Measurements from ENCODE around the gene ATOSB.
A peak's percentile ranks its signal among the peaks of the same experiment; 100 is the strongest.

ATOSB gene

DNA sequence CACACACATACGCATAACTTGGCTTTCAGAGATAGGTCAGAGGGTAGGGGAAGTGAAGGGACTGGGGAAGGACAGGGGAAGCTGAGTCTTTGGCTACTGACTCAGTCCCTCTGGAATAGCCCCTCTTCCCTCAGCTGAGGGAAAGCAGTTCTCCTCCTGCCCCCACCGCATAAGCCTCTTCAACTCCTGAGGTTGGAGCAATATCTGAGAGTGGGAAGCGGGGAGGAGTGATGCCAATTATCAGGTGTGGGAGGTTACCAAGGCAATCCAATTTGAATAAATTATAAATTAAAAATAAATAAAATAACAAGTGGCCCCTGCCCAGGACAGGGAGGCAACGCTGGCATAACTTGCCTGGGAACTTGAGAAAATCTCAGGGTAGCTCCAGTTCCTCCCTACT lies 11.1 kb downstream of the ATOSB start:
- H3K36me3 ChIP-seq (ENCODE audit: control insufficient read depth in 2 of 2, insufficient read depth in 2 of 2, low read length in 2 of 2), result peaks cover 24 to 51% of the 10 kb centered on the region in 2 donors
- no peak overlapping the region for H3K27ac ChIP-seq (ENCODE audit: low read length)
- no peaks in the 10 kb centered on the region for H3K9me3 ChIP-seq (ENCODE audit: control insufficient read depth in 2 of 2, low read length in 2 of 2)
- peaks cover 30% of the 10 kb centered on the region for H3K4me1 ChIP-seq (ENCODE audit: control insufficient read depth, insufficient read depth, low read length)
- no peak overlapping the region for H3K4me3 ChIP-seq (ENCODE audit: low read length in 2 of 2)
- H3K27me3 ChIP-seq (ENCODE audit: control insufficient read depth in 1 of 2, insufficient read depth in 2 of 2, low read length in 2 of 2), result no peaks in the 10 kb centered on the region
- H3K9ac ChIP-seq (ENCODE audit: low read length in 2 of 2), result no peak overlapping the region

DNA sequence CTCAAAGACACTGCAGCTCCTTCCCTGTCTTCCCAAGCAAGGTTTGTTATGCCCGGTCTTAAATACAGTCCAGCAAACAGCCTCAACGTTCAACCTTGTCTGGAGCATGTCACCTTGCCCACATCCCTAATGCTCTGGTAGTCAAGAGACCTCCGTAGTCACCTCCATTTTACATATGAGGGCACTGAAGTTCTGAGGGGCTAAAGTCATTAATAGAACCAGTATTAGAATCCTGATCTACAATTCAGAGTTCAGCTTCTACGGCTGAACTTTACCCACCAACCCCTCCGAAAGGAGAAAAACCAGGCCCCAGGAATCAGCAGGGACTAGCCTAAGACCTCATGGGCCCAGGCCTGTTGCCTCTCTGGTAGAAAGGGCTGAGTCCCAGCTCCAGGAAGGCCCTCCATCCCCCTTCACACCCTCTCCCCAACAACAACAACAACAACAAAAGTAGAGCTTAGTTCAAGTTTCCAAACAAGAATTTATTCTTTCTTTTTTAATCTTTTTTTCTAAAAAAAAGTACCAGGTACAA lies 11.9 kb downstream of the ATOSB start:
- no peaks in the 10 kb centered on the region for H3K9me3 ChIP-seq (ENCODE audit: control insufficient read depth in 2 of 2, low read length in 2 of 2)
- peaks cover 27 to 57% of the 10 kb centered on the region in 2 donors for H3K36me3 ChIP-seq (ENCODE audit: control insufficient read depth in 2 of 2, insufficient read depth in 2 of 2, low read length in 2 of 2)
- H3K4me1 ChIP-seq (ENCODE audit: control insufficient read depth, insufficient read depth, low read length), result peaks cover 25% of the 10 kb centered on the region
- H3K27me3 ChIP-seq (ENCODE audit: control insufficient read depth in 1 of 2, insufficient read depth in 2 of 2, low read length in 2 of 2), result no peaks in the 10 kb centered on the region
- H3K27ac ChIP-seq (ENCODE audit: low read length), result peak overlapping the region; percentile 94
- peak overlapping the region; percentile 83 to 96 for H3K4me3 ChIP-seq (ENCODE audit: low read length in 2 of 2)
- H3K9ac ChIP-seq (ENCODE audit: low read length in 2 of 2), result peak overlapping the region; percentile 92 to 98

DNA sequence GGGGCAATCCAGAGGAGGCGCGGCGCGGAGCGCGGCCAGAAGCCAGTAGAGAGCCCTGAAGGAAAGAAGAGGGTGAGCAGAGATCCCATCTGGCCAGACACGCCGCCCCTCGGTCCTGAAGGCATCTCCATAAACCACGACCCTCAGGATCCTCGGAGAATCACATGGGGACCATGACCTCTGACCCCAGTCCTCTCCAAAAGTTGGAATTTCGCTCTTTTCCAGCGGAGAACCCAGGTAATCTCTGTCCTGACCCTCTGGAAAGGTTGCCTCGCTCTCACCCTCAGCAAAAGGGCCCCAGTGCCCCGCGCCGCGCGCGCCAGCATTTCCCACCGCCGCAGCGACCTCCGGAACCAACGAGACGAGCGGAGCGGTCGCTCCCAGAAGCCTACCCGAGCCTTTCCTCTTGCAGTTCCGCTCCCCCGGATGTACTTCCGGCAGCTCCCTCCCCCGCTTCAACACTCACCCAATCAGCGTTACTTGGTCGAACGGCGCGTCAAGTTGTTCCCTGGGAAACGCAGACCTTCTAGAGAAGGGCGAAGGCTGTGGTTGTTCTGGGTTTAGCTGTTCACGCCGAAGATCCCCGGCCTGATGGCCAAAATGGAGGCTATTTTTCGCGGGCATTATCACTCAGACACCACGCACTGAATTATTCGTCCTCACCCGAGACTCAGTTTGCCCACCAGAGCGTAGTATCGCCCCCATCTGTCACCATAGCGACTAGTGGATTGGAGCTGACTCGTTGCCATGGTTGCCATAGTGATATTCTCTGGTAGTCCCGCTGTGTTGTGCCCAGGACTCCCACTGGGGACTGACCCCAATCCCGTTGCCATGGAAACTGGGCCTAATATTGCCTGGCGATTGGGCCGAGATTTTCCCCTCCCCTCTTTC lies 12.6 kb downstream of the ATOSB start, which contains the start of gene STOML2:
Gene STOML2, minus strand, starts transcription at position 363 of the 891 bp plus-strand sequence. Its CDS starts 37 bp downstream, at position 326.
- H3K4me3 ChIP-seq (ENCODE audit: low read length in 2 of 2), result peak within 1 kb of the TSS; percentile 83 to 96
- H3K9me3 ChIP-seq (ENCODE audit: control insufficient read depth in 2 of 2, low read length in 2 of 2), result no peaks in the 10 kb centered on the region
- H3K36me3 ChIP-seq (ENCODE audit: control insufficient read depth in 2 of 2, insufficient read depth in 2 of 2, low read length in 2 of 2), result peaks cover 27 to 51% of the 10 kb centered on the region in 2 donors
- peak within 1 kb of the TSS; percentile 94 for H3K27ac ChIP-seq (ENCODE audit: low read length)
- peak within 1 kb of the TSS; percentile 92 to 98 for H3K9ac ChIP-seq (ENCODE audit: low read length in 2 of 2)
- H3K4me1 ChIP-seq (ENCODE audit: control insufficient read depth, insufficient read depth, low read length), result peaks cover 25% of the 10 kb centered on the region
- H3K27me3 ChIP-seq (ENCODE audit: control insufficient read depth in 1 of 2, insufficient read depth in 2 of 2, low read length in 2 of 2), result no peaks in the 10 kb centered on the region

DNA sequence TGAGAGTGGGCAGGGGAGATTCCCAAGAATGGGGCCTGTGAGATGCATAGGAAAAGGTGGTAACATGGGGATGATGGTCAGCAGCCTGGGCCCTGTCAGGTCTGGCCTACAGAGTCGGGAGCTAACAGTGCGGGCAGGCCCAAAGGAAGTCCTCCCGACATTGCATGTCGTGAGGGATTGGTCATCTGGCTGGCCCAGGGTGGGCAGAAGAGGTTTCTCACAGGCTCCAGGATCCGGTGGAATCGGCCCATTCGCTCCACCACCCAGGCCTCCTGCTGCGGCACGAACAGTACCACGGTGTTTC lies 13.2 kb downstream of the ATOSB start:
- H3K4me1 ChIP-seq (ENCODE audit: control insufficient read depth, insufficient read depth, low read length), result peaks cover 25% of the 10 kb centered on the region
- H3K9me3 ChIP-seq (ENCODE audit: control insufficient read depth in 2 of 2, low read length in 2 of 2), result no peaks in the 10 kb centered on the region
- H3K27me3 ChIP-seq (ENCODE audit: control insufficient read depth in 1 of 2, insufficient read depth in 2 of 2, low read length in 2 of 2), result no peaks in the 10 kb centered on the region
- H3K4me3 ChIP-seq (ENCODE audit: low read length in 2 of 2), result peak overlapping the region; percentile 83 to 96
- H3K27ac ChIP-seq (ENCODE audit: low read length), result peak overlapping the region; percentile 94
- peaks cover 27 to 49% of the 10 kb centered on the region in 2 donors for H3K36me3 ChIP-seq (ENCODE audit: control insufficient read depth in 2 of 2, insufficient read depth in 2 of 2, low read length in 2 of 2)
- peak overlapping the region; percentile 92 to 98 for H3K9ac ChIP-seq (ENCODE audit: low read length in 2 of 2)

DNA sequence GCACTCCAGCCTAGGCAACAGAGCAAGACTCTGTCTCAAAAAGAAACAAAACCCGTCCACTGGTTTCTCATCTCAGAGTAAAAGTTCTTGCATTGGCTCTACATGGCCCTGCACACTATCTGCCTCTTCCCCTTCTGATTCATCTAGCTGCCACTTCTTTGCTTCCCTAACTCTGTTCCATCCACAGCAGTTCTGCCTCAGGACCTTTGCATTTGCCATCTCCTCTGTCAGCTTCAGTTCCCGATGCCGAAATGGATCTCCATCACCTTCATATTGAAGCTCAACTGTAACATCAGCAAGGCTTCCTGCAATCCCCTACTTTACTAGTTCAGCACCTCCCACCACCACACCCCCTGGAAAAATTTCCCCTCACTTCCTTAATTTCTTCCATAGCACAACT lies 18.1 kb downstream of the ATOSB start:
- Histone ChIP-seq H3K9me3 (ENCODE audit: control insufficient read depth in 2 of 2, low read length in 2 of 2) (no peaks in the 10 kb centered on the region), H3K36me3 (ENCODE audit: control insufficient read depth in 2 of 2, insufficient read depth in 2 of 2, low read length in 2 of 2) (peaks cover 24 to 34% of the 10 kb centered on the region in 2 donors), H3K9ac (ENCODE audit: low read length in 2 of 2) (no peak overlapping the region), H3K4me1 (ENCODE audit: control insufficient read depth, insufficient read depth, low read length) (peaks cover 24% of the 10 kb centered on the region), H3K4me3 (ENCODE audit: low read length in 2 of 2) (no peak overlapping the region), H3K27ac (ENCODE audit: low read length) (no peak overlapping the region), H3K27me3 (ENCODE audit: control insufficient read depth in 1 of 2, insufficient read depth in 2 of 2, low read length in 2 of 2) (no peaks in the 10 kb centered on the region)

DNA sequence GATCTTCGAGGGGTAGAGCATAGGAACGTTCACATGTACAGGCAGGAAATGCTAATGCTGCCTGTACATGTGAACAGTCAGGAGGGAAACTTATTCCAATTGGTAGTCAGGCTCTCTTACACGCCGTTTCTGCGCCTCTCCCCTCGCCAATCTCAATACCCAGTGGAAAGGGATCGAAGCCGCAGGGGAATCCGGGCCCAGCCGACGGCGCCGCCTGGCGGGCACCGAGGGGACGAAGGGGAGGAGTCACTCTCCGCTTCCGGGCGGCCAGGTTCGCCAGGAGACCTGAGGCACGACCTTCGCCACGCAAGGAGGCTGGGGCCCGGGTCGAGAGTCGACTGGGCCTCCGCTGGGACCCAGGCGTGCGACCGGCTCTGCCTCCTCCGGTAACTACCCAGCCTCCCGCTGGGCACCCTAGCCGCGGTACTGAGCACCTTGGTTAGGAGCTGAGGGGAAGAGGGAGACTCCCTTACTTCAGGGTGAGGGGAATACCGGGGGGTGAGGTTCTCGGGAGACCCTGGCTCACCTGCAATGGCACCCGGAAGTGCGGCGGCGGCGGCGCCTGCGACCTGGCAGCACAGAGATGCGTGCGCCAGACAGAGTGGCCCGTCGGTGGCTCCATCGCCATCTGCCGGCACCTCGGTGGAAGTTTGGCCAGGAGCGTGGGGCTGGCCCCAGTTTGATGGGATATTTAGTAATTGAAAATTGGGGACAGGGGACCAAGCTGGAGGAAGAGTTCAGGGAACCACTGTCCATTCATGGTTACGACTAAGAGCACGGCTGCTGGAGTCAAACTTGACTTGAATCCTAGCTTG lies 19.4 kb downstream of the ATOSB start, which contains the start of gene PIGO:
Gene PIGO, minus strand, starts transcription at position 557 of the 815 bp plus-strand sequence. CDS start 1,026 bp downstream, outside the sequence.
- Histone ChIP-seq H3K27me3 (ENCODE audit: control insufficient read depth in 1 of 2, insufficient read depth in 2 of 2, low read length in 2 of 2) (no peaks in the 10 kb centered on the region), H3K27ac (ENCODE audit: low read length) (peak within 1 kb of the TSS; percentile 94), H3K4me1 (ENCODE audit: control insufficient read depth, insufficient read depth, low read length) (peaks cover 11% of the 10 kb centered on the region), H3K4me3 (ENCODE audit: low read length in 2 of 2) (peak within 1 kb of the TSS; percentile 96 to 98), H3K36me3 (ENCODE audit: control insufficient read depth in 2 of 2, insufficient read depth in 2 of 2, low read length in 2 of 2) (peaks cover 31 to 36% of the 10 kb centered on the region in 2 donors), H3K9ac (ENCODE audit: low read length in 2 of 2) (peak within 1 kb of the TSS; percentile 96 to 98), H3K9me3 (ENCODE audit: control insufficient read depth in 2 of 2, low read length in 2 of 2) (no peaks in the 10 kb centered on the region)

DNA sequence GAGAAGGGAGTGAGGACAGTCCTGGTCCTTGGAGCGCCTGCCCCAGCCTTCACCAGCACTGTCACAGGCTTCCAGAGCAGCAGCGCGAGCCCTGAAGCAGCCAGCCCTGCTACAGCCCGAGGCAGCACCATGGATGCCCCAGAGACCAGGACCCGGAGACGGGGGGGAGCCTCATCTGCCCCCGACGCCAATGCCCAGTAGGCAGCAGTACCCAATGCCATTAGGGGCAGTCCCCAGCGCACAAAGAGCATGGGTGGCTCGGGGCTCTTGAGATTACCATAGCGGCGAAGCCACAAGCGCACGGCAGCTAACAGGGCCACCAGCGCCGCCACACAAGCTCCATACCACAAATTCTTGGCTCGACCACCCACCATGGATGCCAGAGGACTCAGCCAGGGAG lies 24.1 kb downstream of the ATOSB start:
- Histone ChIP-seq H3K36me3 (ENCODE audit: control insufficient read depth in 2 of 2, insufficient read depth in 2 of 2, low read length in 2 of 2) (peaks cover 36 to 49% of the 10 kb centered on the region in 2 donors), H3K27me3 (ENCODE audit: control insufficient read depth in 1 of 2, insufficient read depth in 2 of 2, low read length in 2 of 2) (no peaks in the 10 kb centered on the region), H3K27ac (ENCODE audit: low read length) (no peak overlapping the region)

DNA sequence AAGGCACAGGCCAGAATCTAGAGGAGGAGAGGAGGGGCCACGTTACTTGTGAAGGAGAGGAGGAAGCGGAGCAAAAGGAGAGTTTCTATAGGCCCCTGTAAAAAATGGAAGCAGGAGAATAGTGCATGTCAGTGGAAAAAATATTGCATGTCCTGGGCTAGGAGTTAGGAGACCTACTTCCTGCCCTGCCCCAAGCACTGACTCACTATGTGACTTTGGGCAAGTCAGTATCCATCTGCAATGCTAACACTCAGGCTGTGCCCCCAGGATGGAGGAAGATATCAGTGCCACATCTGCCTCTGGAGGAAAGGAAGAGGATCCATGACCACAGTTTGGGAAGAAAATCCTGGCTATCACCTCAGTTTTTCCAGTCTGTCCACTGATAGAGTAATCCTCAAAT lies 26.2 kb downstream of the ATOSB start:
- Histone ChIP-seq H3K4me1 (ENCODE audit: control insufficient read depth, insufficient read depth, low read length) (no peaks in the 10 kb centered on the region), H3K36me3 (ENCODE audit: control insufficient read depth in 2 of 2, insufficient read depth in 2 of 2, low read length in 2 of 2) (peaks cover 36 to 49% of the 10 kb centered on the region in 2 donors), H3K4me3 (ENCODE audit: low read length in 2 of 2) (no peak overlapping the region), H3K9me3 (ENCODE audit: control insufficient read depth in 2 of 2, low read length in 2 of 2) (no peaks in the 10 kb centered on the region), H3K27ac (ENCODE audit: low read length) (no peak overlapping the region), H3K27me3 (ENCODE audit: control insufficient read depth in 1 of 2, insufficient read depth in 2 of 2, low read length in 2 of 2) (no peaks in the 10 kb centered on the region), H3K9ac (ENCODE audit: low read length in 2 of 2) (no peak overlapping the region)

More for the DNA sequence above, 24.1 kb downstream of the ATOSB start:
- Histone ChIP-seq H3K4me3 (ENCODE audit: low read length in 2 of 2) (no peak overlapping the region), H3K4me1 (ENCODE audit: control insufficient read depth, insufficient read depth, low read length) (peaks cover 9% of the 10 kb centered on the region), H3K9me3 (ENCODE audit: control insufficient read depth in 2 of 2, low read length in 2 of 2) (no peaks in the 10 kb centered on the region), H3K9ac (ENCODE audit: low read length in 2 of 2) (no peak overlapping the region)

DNA sequence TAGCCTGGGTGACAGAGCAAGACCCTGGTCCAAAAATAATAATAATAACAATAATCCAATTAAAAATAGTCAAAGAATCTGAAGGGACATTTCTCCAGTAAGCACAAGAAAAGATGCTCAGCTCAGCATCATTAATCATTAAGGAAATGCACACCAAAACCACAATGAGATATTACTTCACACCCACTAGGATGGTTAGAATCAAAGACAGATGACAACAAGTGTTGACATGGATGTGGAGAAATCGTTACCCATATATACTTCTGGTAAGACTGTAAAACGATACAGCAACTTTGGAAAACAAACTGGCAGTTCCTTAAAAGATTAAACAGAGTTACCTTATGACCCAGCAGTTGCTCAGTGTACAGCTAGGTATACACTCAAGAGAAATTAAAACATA lies 30.6 kb downstream of the ATOSB start:
- no peak overlapping the region for H3K27ac ChIP-seq (ENCODE audit: low read length)
- no peak overlapping the region for H3K9ac ChIP-seq (ENCODE audit: low read length in 2 of 2)
- H3K36me3 ChIP-seq (ENCODE audit: control insufficient read depth in 2 of 2, insufficient read depth in 2 of 2, low read length in 2 of 2), result peaks cover 12 to 21% of the 10 kb centered on the region in 2 donors
- H3K4me1 ChIP-seq (ENCODE audit: control insufficient read depth, insufficient read depth, low read length), result no peaks in the 10 kb centered on the region
- no peaks in the 10 kb centered on the region for H3K9me3 ChIP-seq (ENCODE audit: control insufficient read depth in 2 of 2, low read length in 2 of 2)
- no peaks in the 10 kb centered on the region for H3K27me3 ChIP-seq (ENCODE audit: control insufficient read depth in 1 of 2, insufficient read depth in 2 of 2, low read length in 2 of 2)
- no peak overlapping the region for H3K4me3 ChIP-seq (ENCODE audit: low read length in 2 of 2)

All from stomach smooth muscle (tissue), 2 donors.